H1 (cell line): ENCODE results near the gene IRF8. TPM values are rescaled to one million over a fixed set of nuclear protein-coding genes. Genes with fewer than 3 reads are reported as not detected.

Source experiments
- BCL11A ChIP-seq, 2 experiments: IDR thresholded peaks; one replicate each; pipeline ENCODE4 v1.6.1; 2011; ENCODE audit warnings: low read depth in 2 of 2, low read length in 2 of 2, mild to moderate bottlenecking in 2 of 2
- CBX8 ChIP-seq: fragments of 300-800, 300-1000 bp; sonication (generic); IDR thresholded peaks from 2 replicates; pipeline ENCODE4 v1.7.1; 2016; ENCODE audit warnings: low read depth, low read length, borderline replicate concordance
- polyA plus RNA-seq, 7 experiments: library from polyadenylated mRNA; depleted of rRNA in 3 of 7; stranded (reverse) in 5 of 7; unstranded in 2 of 7; fragments of >200 nt in 5 of 7; fragments of 200-250 nt in 2 of 7; gene quantifications; 1 replicate in 5 of 7; 2 replicates in 1 of 7; 4 replicates in 1 of 7; pipeline versions ENCODE4 v1.2.1 to v1.2.3, GENCODE V29; 2011 to 2013; ENCODE audit warnings: missing spikeins in 2 of 7, mixed read lengths in 2 of 7
- total RNA-seq: library from RNA; stranded (reverse); fragmentation: NEBNext Ultra II Directional; extraction: Animal tissue kit (Norgen Biotek cat#: 25700); gene quantifications from 2 replicates; pipeline ENCODE4 v1.2.1, GENCODE V29; 2021

The IRF8 gene
- total and polyA plus RNA-seq, 2 of the 8 experiments (the other 6 are each of a cell fraction or from before 2014, with no cell fraction given): 0.35 to 2.0 TPM

GRCh38 chr16:85944572-85945423 lies 45.8 kb downstream of the IRF8 start (continued):
- TF ChIP-seq BCL11A (IDR thresholded peaks at IDR 0.05; ENCODE audit: low read depth in 2 of 2, low read length in 2 of 2) (no peak), CBX8 (no peak)
